Measurements from ENCODE around the gene RBM47. TPM values are rescaled to one million over a fixed set of nuclear protein-coding genes. Genes with fewer than 3 reads are reported as not detected.

Gene RBM47
- total and polyA plus RNA-seq, 9 of the 15 experiments (the other 6 are each of a cell fraction or from before 2014, with no cell fraction given): 1.4 to 6.4 (median 3.3) TPM

GRCh38 chr4:40627540-40627939, 2.1 kb downstream of the RBM47 start:
- no peaks in the 10 kb centered on the region for H3K9me1 ChIP-seq (ENCODE audit: control insufficient read depth, insufficient read depth, low read length)
- 0% methylated on average over 1 of the region's 1 CpG for WGBS (ENCODE audit: insufficient coverage, low coverage, missing lambda C conversion rate)
- POLR2A ChIA-PET: no interaction called here
- intact Hi-C loops (cut with micrococcal nuclease): no loop called here
- H3K9ac ChIP-seq (ENCODE audit: insufficient read depth in 1 of 2, low read depth in 2 of 2, low read length in 2 of 2): no peak overlapping the region
- peaks cover 0 to 8% of the 10 kb centered on the region in 2 experiments; a peak in 1 of 5 replicates for H3K4me1 ChIP-seq (replicated peaks in 1 of 2; ENCODE audit: control insufficient read depth in 2 of 2, insufficient read depth in 2 of 2, low read length in 2 of 2)
- CTCF ChIA-PET (ENCODE audit: low intra/inter-chr PET ratio): no interaction called here
- no peak for DNase-seq (ENCODE audit: extremely low read depth in 1 of 4, low spot score in 3 of 4)
- no peaks in the 10 kb centered on the region for H4K20me1 ChIP-seq (replicated peaks; ENCODE audit: control insufficient read depth, insufficient read depth, low read length)
- peaks cover 40 to 46% of the 10 kb centered on the region in 2 experiments; a peak in 4 of 5 replicates for H3K27me3 ChIP-seq (ENCODE audit: control insufficient read depth in 2 of 2, insufficient read depth in 2 of 2, low read length in 2 of 2)
- ATAC-seq: no peak
- in situ Hi-C loops (cut with MboI): no loop called here
- H3K36me3 ChIP-seq (ENCODE audit: control insufficient read depth, insufficient read depth, low read length): no peaks in the 10 kb centered on the region
- H3K27ac ChIP-seq (ENCODE audit: extremely low read depth, low read depth, low read length): no peak overlapping the region
- no peak overlapping the region for H3K4me2 ChIP-seq (ENCODE audit: insufficient read depth, low read length)
- no peak overlapping the region for H3K4me3 ChIP-seq
- BruUV-seq (replicated peaks): no TSS peak
- TF ChIP-seq FOXJ3 (CRISPR knock-in tag; IDR thresholded peaks at IDR 0.05): no peak
- no peak for FAIRE-seq
- H2AFZ ChIP-seq (ENCODE audit: low read depth, low read length): no peak overlapping the region
- H3K79me2 ChIP-seq (ENCODE audit: control insufficient read depth, insufficient read depth, low read length): no peaks in the 10 kb centered on the region
- H3K9me3 ChIP-seq (replicated peaks; ENCODE audit: control insufficient read depth, insufficient read depth, low read depth, low read length): no peaks in the 10 kb centered on the region; the same call in 1 of the 2 replicates

GRCh38 chr4:40626183-40626990, 3.3 kb downstream of the RBM47 start:
- no peaks in the 10 kb centered on the region; the same call in 1 of the 2 replicates for H3K9me3 ChIP-seq (replicated peaks; ENCODE audit: control insufficient read depth, insufficient read depth, low read depth, low read length)
- ChIA-PET POLR2A (interaction anchor here (1.0 to 1.1 kb wide), 2 partner anchors 8 to 10 kb away, joined by 3 read pairs; no protein-coding TSS in a partner anchor), CTCF (ENCODE audit: low intra/inter-chr PET ratio) (no interaction called here)
- peaks cover 40 to 48% of the 10 kb centered on the region in 2 experiments for H3K27me3 ChIP-seq (ENCODE audit: control insufficient read depth in 2 of 2, insufficient read depth in 2 of 2, low read length in 2 of 2)
- intact Hi-C loops (cut with micrococcal nuclease) (no loop called here), in situ Hi-C loops (cut with MboI) (no loop called here)
- no peak for DNase-seq (ENCODE audit: extremely low read depth in 1 of 4, low spot score in 3 of 4)
- H3K4me3 ChIP-seq: no peak overlapping the region
- no TSS peak for BruUV-seq (replicated peaks)
- H3K9ac ChIP-seq (ENCODE audit: insufficient read depth in 1 of 2, low read depth in 2 of 2, low read length in 2 of 2): no peak overlapping the region
- no peaks in the 10 kb centered on the region for H3K36me3 ChIP-seq (ENCODE audit: control insufficient read depth, insufficient read depth, low read length)
- H4K20me1 ChIP-seq (replicated peaks; ENCODE audit: control insufficient read depth, insufficient read depth, low read length): no peaks in the 10 kb centered on the region
- ATAC-seq: no peak
- H3K27ac ChIP-seq (ENCODE audit: extremely low read depth, low read depth, low read length): no peak overlapping the region
- no peaks in the 10 kb centered on the region for H3K9me1 ChIP-seq (ENCODE audit: control insufficient read depth, insufficient read depth, low read length)
- no peaks in the 10 kb centered on the region for H3K79me2 ChIP-seq (ENCODE audit: control insufficient read depth, insufficient read depth, low read length)
- no peak for FAIRE-seq
- H3K4me1 ChIP-seq (replicated peaks in 1 of 2; ENCODE audit: control insufficient read depth in 2 of 2, insufficient read depth in 2 of 2, low read length in 2 of 2): peaks cover 0 to 8% of the 10 kb centered on the region in 2 experiments; a peak in 2 of 5 replicates
- 2% methylated on average over 10 of the region's 10 CpGs for WGBS (ENCODE audit: insufficient coverage, low coverage, missing lambda C conversion rate)
- no peak overlapping the region for H3K4me2 ChIP-seq (ENCODE audit: insufficient read depth, low read length)
- no peak for TF ChIP-seq UBTF (IDR thresholded peaks at IDR 0.05; ENCODE audit: borderline replicate concordance in 1 of 2, low read depth in 2 of 2, low read length in 2 of 2)
- no peak for TF ChIP-seq E2F3 (CRISPR knock-in tag; IDR thresholded peaks at IDR 0.05)
- no peak for TF ChIP-seq U2AF2 (optimal IDR thresholded peaks at IDR 0.05; ENCODE audit: low read depth, low read length)
- TF ChIP-seq DIDO1 (tag; IDR thresholded peaks at IDR 0.05; ENCODE audit: low read depth): no peak
- no peak overlapping the region for H2AFZ ChIP-seq (ENCODE audit: low read depth, low read length)
